ENCODE results near the gene ATP1A1.

DNA sequence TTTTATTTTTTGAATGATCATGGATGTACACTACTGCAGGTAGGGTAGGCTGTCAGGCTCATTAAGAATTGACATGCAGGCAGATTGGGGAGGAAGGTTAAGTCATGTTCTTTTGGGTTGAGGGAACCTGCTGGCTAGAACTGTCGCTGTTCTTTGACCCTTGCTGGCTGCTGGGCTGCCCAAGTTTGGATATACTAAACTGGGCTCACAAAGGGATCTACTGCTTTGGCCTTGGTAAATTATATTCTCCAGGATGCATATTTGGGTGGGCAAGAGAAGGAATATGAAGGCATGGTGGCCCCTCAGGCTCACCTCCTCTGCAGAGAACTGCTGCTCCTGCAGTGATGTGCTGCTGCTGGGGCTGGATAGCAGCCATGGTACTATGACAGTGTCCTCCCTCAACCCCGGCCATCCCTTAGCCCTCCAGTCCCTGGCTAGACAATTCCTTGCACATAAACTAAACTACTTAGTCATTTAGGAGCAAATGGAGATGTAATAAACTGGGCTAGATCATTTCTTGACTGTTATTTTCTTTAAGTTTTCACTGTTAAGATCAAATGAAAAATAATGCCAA, 6.1 kb downstream of the ATP1A1 start:
- TF ChIP-seq, protein P1, sequence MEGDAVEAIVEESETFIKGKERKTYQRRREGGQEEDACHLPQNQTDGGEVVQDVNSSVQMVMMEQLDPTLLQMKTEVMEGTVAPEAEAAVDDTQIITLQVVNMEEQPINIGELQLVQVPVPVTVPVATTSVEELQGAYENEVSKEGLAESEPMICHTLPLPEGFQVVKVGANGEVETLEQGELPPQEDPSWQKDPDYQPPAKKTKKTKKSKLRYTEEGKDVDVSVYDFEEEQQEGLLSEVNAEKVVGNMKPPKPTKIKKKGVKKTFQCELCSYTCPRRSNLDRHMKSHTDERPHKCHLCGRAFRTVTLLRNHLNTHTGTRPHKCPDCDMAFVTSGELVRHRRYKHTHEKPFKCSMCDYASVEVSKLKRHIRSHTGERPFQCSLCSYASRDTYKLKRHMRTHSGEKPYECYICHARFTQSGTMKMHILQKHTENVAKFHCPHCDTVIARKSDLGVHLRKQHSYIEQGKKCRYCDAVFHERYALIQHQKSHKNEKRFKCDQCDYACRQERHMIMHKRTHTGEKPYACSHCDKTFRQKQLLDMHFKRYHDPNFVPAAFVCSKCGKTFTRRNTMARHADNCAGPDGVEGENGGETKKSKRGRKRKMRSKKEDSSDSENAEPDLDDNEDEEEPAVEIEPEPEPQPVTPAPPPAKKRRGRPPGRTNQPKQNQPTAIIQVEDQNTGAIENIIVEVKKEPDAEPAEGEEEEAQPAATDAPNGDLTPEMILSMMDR (IDR thresholded peaks at IDR 0.05; ENCODE audit: low read depth, low read length, missing input control), result no peak
- TF ChIP-seq, protein P2, sequence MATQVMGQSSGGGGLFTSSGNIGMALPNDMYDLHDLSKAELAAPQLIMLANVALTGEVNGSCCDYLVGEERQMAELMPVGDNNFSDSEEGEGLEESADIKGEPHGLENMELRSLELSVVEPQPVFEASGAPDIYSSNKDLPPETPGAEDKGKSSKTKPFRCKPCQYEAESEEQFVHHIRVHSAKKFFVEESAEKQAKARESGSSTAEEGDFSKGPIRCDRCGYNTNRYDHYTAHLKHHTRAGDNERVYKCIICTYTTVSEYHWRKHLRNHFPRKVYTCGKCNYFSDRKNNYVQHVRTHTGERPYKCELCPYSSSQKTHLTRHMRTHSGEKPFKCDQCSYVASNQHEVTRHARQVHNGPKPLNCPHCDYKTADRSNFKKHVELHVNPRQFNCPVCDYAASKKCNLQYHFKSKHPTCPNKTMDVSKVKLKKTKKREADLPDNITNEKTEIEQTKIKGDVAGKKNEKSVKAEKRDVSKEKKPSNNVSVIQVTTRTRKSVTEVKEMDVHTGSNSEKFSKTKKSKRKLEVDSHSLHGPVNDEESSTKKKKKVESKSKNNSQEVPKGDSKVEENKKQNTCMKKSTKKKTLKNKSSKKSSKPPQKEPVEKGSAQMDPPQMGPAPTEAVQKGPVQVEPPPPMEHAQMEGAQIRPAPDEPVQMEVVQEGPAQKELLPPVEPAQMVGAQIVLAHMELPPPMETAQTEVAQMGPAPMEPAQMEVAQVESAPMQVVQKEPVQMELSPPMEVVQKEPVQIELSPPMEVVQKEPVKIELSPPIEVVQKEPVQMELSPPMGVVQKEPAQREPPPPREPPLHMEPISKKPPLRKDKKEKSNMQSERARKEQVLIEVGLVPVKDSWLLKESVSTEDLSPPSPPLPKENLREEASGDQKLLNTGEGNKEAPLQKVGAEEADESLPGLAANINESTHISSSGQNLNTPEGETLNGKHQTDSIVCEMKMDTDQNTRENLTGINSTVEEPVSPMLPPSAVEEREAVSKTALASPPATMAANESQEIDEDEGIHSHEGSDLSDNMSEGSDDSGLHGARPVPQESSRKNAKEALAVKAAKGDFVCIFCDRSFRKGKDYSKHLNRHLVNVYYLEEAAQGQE (IDR thresholded peaks at IDR 0.05), result no peak
- TF ChIP-seq, protein P3, sequence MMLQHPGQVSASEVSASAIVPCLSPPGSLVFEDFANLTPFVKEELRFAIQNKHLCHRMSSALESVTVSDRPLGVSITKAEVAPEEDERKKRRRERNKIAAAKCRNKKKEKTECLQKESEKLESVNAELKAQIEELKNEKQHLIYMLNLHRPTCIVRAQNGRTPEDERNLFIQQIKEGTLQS (IDR thresholded peaks at IDR 0.05), result no peak
- no peak for TF ChIP-seq TAF1 (conservative IDR thresholded peaks at IDR 0.05)
- TF ChIP-seq, protein P4, sequence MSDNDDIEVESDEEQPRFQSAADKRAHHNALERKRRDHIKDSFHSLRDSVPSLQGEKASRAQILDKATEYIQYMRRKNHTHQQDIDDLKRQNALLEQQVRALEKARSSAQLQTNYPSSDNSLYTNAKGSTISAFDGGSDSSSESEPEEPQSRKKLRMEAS (IDR thresholded peaks at IDR 0.05), result no peak
- no peak for TF ChIP-seq RXRA (IDR thresholded peaks at IDR 0.05)
- no peak for TF ChIP-seq YY1 (IDR thresholded peaks at IDR 0.05)
- no peak for TF ChIP-seq RAD21 (IDR thresholded peaks at IDR 0.05)
- no peak for TF ChIP-seq GABPA (IDR thresholded peaks at IDR 0.05 in 1 of 2, conservative IDR thresholded peaks at IDR 0.05 in 1 of 2)
- TF ChIP-seq JUND (IDR thresholded peaks at IDR 0.05), result no peak
- TF ChIP-seq HNF4G (IDR thresholded peaks at IDR 0.05), result no peak
- TF ChIP-seq EGR1 (IDR thresholded peaks at IDR 0.05; ENCODE audit: low read depth in 2 of 2), result no peak
